Stimulated activated naive CD8-positive, alpha-beta T cell treated with anti-CD3 and anti-CD28 coated beads, Interleukin-15, Interleukin-2, amounts not matched to agents 100 ng/mL and 50 ng/mL, for 24 hours (primary cell): ENCODE data around the gene MAN2B1.
"Not testable (repeated sequence)": the region's sequence is repeated elsewhere in the genome, so short reads cannot be mapped to it uniquely, and the experiment has no call there.

Source experiments
- H3K27ac Mint-ChIP-seq: one replicate; pipeline ENCODE4 v1.8.0; 2021; ENCODE audit warnings: mild to moderate bottlenecking, mixed read lengths
- H3K27me3 Mint-ChIP-seq: one replicate; pipeline ENCODE4 v1.8.0; 2021; ENCODE audit warnings: mixed read lengths
- H3K36me3 Mint-ChIP-seq: one replicate; pipeline ENCODE4 v1.8.0; 2021; ENCODE audit warnings: low read depth, mixed read lengths
- H3K4me1 Mint-ChIP-seq: one replicate; pipeline ENCODE4 v1.8.0; 2021; ENCODE audit warnings: low read depth, mixed read lengths
- H3K4me3 Mint-ChIP-seq: one replicate; pipeline ENCODE4 v1.8.0; 2021; ENCODE audit warnings: mild to moderate bottlenecking, mixed read lengths
- H3K9me3 Mint-ChIP-seq: one replicate; pipeline ENCODE4 v1.8.0; 2021; ENCODE audit warnings: mixed read lengths

Gene MAN2B1

GRCh38 chr19:12628040-12629022 lies 38.2 kb downstream of the MAN2B1 start:
- Mint-ChIP-seq H3K27me3 (no peaks in the 10 kb centered on the region), H3K27ac (no peak overlapping the region), H3K9me3 (peaks cover 17% of the 10 kb centered on the region), H3K36me3 (peaks cover 62% of the 10 kb centered on the region), H3K4me1 (peaks cover 5% of the 10 kb centered on the region), H3K4me3 (no peak overlapping the region)

GRCh38 chr19:12626958-12627357 lies 39.6 kb downstream of the MAN2B1 start:
- Mint-ChIP-seq H3K9me3 (peaks cover 17% of the 10 kb centered on the region), H3K27ac (no peak overlapping the region), H3K36me3 (peaks cover 59% of the 10 kb centered on the region), H3K27me3 (no peaks in the 10 kb centered on the region), H3K4me3 (no peak overlapping the region), H3K4me1 (peaks cover 5% of the 10 kb centered on the region)

- peaks cover 8% of the 10 kb centered on the region for H3K9me3 Mint-ChIP-seq
- peaks cover 17% of the 10 kb centered on the region for H3K4me1 Mint-ChIP-seq
- no peaks in the 10 kb centered on the region for H3K27me3 Mint-ChIP-seq
- H3K27ac Mint-ChIP-seq: no peak overlapping the region
- H3K36me3 Mint-ChIP-seq: peaks cover 42% of the 10 kb centered on the region
- no peak overlapping the region for H3K4me3 Mint-ChIP-seq
These were observed 43.0 kb downstream of the MAN2B1 start for GRCh38 chr19:12623361-12624031.

- H3K4me3 Mint-ChIP-seq, H3K27me3 Mint-ChIP-seq, H3K9me3 Mint-ChIP-seq: not testable (repeated sequence)
- Mint-ChIP-seq H3K36me3 (peaks cover 27% of the 10 kb centered on the region), H3K4me1 (peaks cover 28% of the 10 kb centered on the region), H3K27ac (peak overlapping the region; percentile 45)
These were observed 45.1 kb downstream of the MAN2B1 start for GRCh38 chr19:12621253-12622024.

GRCh38 chr19:12617646-12618045 lies 48.9 kb downstream of the MAN2B1 start:
- Mint-ChIP-seq H3K9me3 (no peaks in the 10 kb centered on the region), H3K27ac (no peak overlapping the region), H3K4me3 (no peak overlapping the region), H3K4me1 (peaks cover 60% of the 10 kb centered on the region), H3K27me3 (no peaks in the 10 kb centered on the region), H3K36me3 (peaks cover 42% of the 10 kb centered on the region)

GRCh38 chr19:12611361-12611699 lies 55.2 kb downstream of the MAN2B1 start:
- no peaks in the 10 kb centered on the region for H3K27me3 Mint-ChIP-seq
- H3K4me3 Mint-ChIP-seq: peak overlapping the region; percentile 99
- peak overlapping the region; percentile 90 for H3K27ac Mint-ChIP-seq
- H3K36me3 Mint-ChIP-seq: peaks cover 24% of the 10 kb centered on the region
- peaks cover 61% of the 10 kb centered on the region for H3K4me1 Mint-ChIP-seq
- no peaks in the 10 kb centered on the region for H3K9me3 Mint-ChIP-seq

- H3K4me3 Mint-ChIP-seq: peak within 1 kb of the TSS; percentile 99
- H3K4me1 Mint-ChIP-seq: peaks cover 56% of the 10 kb centered on the region
- no peaks in the 10 kb centered on the region for H3K27me3 Mint-ChIP-seq
- peaks cover 19% of the 10 kb centered on the region for H3K36me3 Mint-ChIP-seq
- peak within 1 kb of the TSS; percentile 98 for H3K27ac Mint-ChIP-seq
- H3K9me3 Mint-ChIP-seq: no peaks in the 10 kb centered on the region
These were observed 55.8 kb downstream of the MAN2B1 start, which contains the start of the genes ZNF490 and ZNF791 for GRCh38 chr19:12610540-12611360. TSS of gene ZNF490 (minus strand) at chr19:12610813. CDS start at chr19:12610680, 133 bp downstream. TSS of gene ZNF791 (plus strand) at chr19:12610920. CDS start at chr19:12611080, 160 bp downstream.

- peaks cover 5% of the 10 kb centered on the region for H3K36me3 Mint-ChIP-seq
- no peaks in the 10 kb centered on the region for H3K9me3 Mint-ChIP-seq
- peaks cover 47% of the 10 kb centered on the region for H3K4me1 Mint-ChIP-seq
- no peaks in the 10 kb centered on the region for H3K27me3 Mint-ChIP-seq
- H3K27ac Mint-ChIP-seq: no peak overlapping the region
- H3K4me3 Mint-ChIP-seq: no peak overlapping the region
These were observed 58.9 kb downstream of the MAN2B1 start for GRCh38 chr19:12607631-12608030.

- Mint-ChIP-seq H3K9me3 (no peaks in the 10 kb centered on the region), H3K4me1 (peaks cover 42% of the 10 kb centered on the region)
These were observed 59.7 kb downstream of the MAN2B1 start for GRCh38 chr19:12606796-12607195.

GRCh38 chr19:12603714-12604113 lies 62.8 kb downstream of the MAN2B1 start:
- peak overlapping the region; percentile 67 for H3K27ac Mint-ChIP-seq
- H3K27me3 Mint-ChIP-seq: no peaks in the 10 kb centered on the region
- H3K4me3 Mint-ChIP-seq: no peak overlapping the region
- H3K4me1 Mint-ChIP-seq: peaks cover 21% of the 10 kb centered on the region
- H3K9me3 Mint-ChIP-seq: no peaks in the 10 kb centered on the region
- peaks cover 5% of the 10 kb centered on the region for H3K36me3 Mint-ChIP-seq

More at GRCh38 chr19:12606796-12607195, 59.7 kb downstream of the MAN2B1 start:
- no peaks in the 10 kb centered on the region for H3K27me3 Mint-ChIP-seq
- peaks cover 5% of the 10 kb centered on the region for H3K36me3 Mint-ChIP-seq
- no peak overlapping the region for H3K27ac Mint-ChIP-seq
- H3K4me3 Mint-ChIP-seq: no peak overlapping the region

GRCh38 chr19:12597594-12597993 lies 68.9 kb downstream of the MAN2B1 start:
- no peak overlapping the region for H3K27ac Mint-ChIP-seq
- H3K9me3 Mint-ChIP-seq: no peaks in the 10 kb centered on the region
- H3K27me3 Mint-ChIP-seq: no peaks in the 10 kb centered on the region
- H3K4me1 Mint-ChIP-seq: no peaks in the 10 kb centered on the region
- H3K4me3 Mint-ChIP-seq: no peak overlapping the region
- peaks cover 13% of the 10 kb centered on the region for H3K36me3 Mint-ChIP-seq

GRCh38 chr19:12596927-12597548 lies 69.5 kb downstream of the MAN2B1 start:
- Mint-ChIP-seq H3K36me3 (peaks cover 13% of the 10 kb centered on the region), H3K27me3 (no peaks in the 10 kb centered on the region), H3K27ac (no peak overlapping the region), H3K4me3 (no peak overlapping the region), H3K9me3 (no peaks in the 10 kb centered on the region), H3K4me1 (no peaks in the 10 kb centered on the region)
